B cell (primary cell): ENCODE measurements around the gene DAW1. TPM values are rescaled to one million over a fixed set of nuclear protein-coding genes. Genes with fewer than 3 reads are reported as not detected.

Experiments used
- ATAC-seq: fragments of 200-7000 bp; cut with Tn5 transposase; one replicate; pipeline ENCODE4 v1.10.0; 2021; ENCODE audit warnings: low read depth, mild to moderate bottlenecking, moderate number of reproducible peaks, moderate library complexity
- CTCF ChIA-PET: fragments of 350-600 bp; sonication (Branson Sonifier 250); formaldehyde crosslinking; loops from one replicate; lab custom pipeline; 2021; ENCODE audit warnings: antibody characterized with exemption, inconsistent platforms; lab: Charles Lee
- POLR2A ChIA-PET: fragments of 350-600 bp; sonication (Branson Sonifier 250); formaldehyde crosslinking; loops from one replicate; lab custom pipeline; 2021; ENCODE audit warnings: antibody characterized with exemption; lab: Charles Lee
- DNase-seq: peaks from one replicate; pipeline ENCODE4 v3.0.0; 2013
- H2AFZ ChIP-seq: 2 replicates; pipeline ENCODE4 v1.6.1; 2012; ENCODE audit warnings: mild to moderate bottlenecking, low read depth, low read length; ENCODE audit not compliant: insufficient read depth, poor library complexity, severe bottlenecking
- H3K27ac ChIP-seq, 2 donors: 1 replicate in 1 of 2; 2 replicates in 1 of 2; pipeline ENCODE4 v1.5.1; 2012 to 2013; ENCODE audit warnings: low read length in 2 of 2, mild to moderate bottlenecking in 2 of 2, moderate library complexity in 1 of 2
- H3K27me3 ChIP-seq, 4 experiments: fragments of 200-600 bp in 1 of 4; sonication (generic) in 1 of 4; replicated peaks in 1 of 4; 1 replicate in 2 of 4; 2 replicates in 2 of 4; pipeline versions ENCODE4 v1.6.1 to v1.7.0; 2013 to 2016; ENCODE audit warnings: low read length in 3 of 4, mild to moderate bottlenecking in 2 of 4, mixed read lengths in 1 of 4, moderate library complexity in 1 of 4; ENCODE audit not compliant: insufficient read depth in 4 of 4, control insufficient read depth in 3 of 4; ENCODE audit errors: control extremely low read depth in 1 of 4
- H3K36me3 ChIP-seq, 2 experiments: replicated peaks in 1 of 2; 1 replicate in 1 of 2; 2 replicates in 1 of 2; pipeline versions ENCODE4 v1.6.1 to v1.7.1; 2013; ENCODE audit warnings: low read length in 1 of 2; ENCODE audit not compliant: insufficient read depth in 2 of 2, control insufficient read depth in 1 of 2; ENCODE audit errors: control extremely low read depth in 1 of 2, extremely low read depth in 1 of 2
- H3K4me1 ChIP-seq, 2 donors: fragments of 200-600 bp in 1 of 2; sonication (generic) in 1 of 2; 1 replicate in 1 of 2; 2 replicates in 1 of 2; pipeline versions ENCODE4 v1.5.1 to v1.6.1; 2013 to 2017; ENCODE audit warnings: low read length in 2 of 2; ENCODE audit not compliant: control insufficient read depth in 2 of 2, insufficient read depth in 2 of 2
- H3K4me2 ChIP-seq: replicated peaks from 2 replicates; pipeline ENCODE3; 2012; ENCODE audit warnings: mild to moderate bottlenecking, low read depth, low read length; ENCODE audit not compliant: poor library complexity, severe bottlenecking
- H3K4me3 ChIP-seq, 5 experiments: fragments of 200-600 bp in 1 of 5; sonication (generic) in 1 of 5; 1 replicate in 3 of 5; 2 replicates in 2 of 5; pipeline versions ENCODE4 v1.5.1 to v1.7.0; 2011 to 2016; ENCODE audit warnings: low read length in 4 of 5, mild to moderate bottlenecking in 4 of 5, low read depth in 2 of 5, control low read depth in 1 of 5, moderate library complexity in 1 of 5; ENCODE audit not compliant: insufficient read depth in 1 of 5; ENCODE audit errors: control extremely low read depth in 1 of 5, extremely low read depth in 1 of 5
- H3K79me2 ChIP-seq: fragments of 200-600 bp; sonication (generic); one replicate; pipeline ENCODE4 v1.6.0; 2016; ENCODE audit warnings: low read length; ENCODE audit not compliant: control insufficient read depth, insufficient read depth
- H3K9ac ChIP-seq: fragments of 200-600 bp; sonication (generic); 2 replicates; pipeline ENCODE4 v1.6.1; 2017; ENCODE audit warnings: mild to moderate bottlenecking, low read length, moderate library complexity
- H3K9me3 ChIP-seq, 3 donors: one replicate each; pipeline versions ENCODE4 v1.6.1 to v1.7.1; 2013; ENCODE audit warnings: low read length in 2 of 3; ENCODE audit not compliant: control insufficient read depth in 2 of 3, insufficient read depth in 1 of 3; ENCODE audit errors: control extremely low read depth in 1 of 3
- H4K20me1 ChIP-seq: 2 replicates; pipeline ENCODE4 v1.6.0; 2012; ENCODE audit warnings: mild to moderate bottlenecking, low read length; ENCODE audit not compliant: insufficient read depth, control insufficient read depth, poor library complexity, severe bottlenecking
- H3K27ac Mint-ChIP-seq: one replicate; pipeline ENCODE4 v1.8.0; 2021; ENCODE audit warnings: mixed read lengths
- H3K27me3 Mint-ChIP-seq: one replicate; pipeline ENCODE4 v1.8.0; 2021; ENCODE audit warnings: mixed read lengths
- H3K4me1 Mint-ChIP-seq: one replicate; pipeline ENCODE4 v1.8.0; 2021; ENCODE audit warnings: mixed read lengths
- H3K4me3 Mint-ChIP-seq: one replicate; pipeline ENCODE4 v1.8.0; 2021; ENCODE audit warnings: mixed read lengths
- H3K9me3 Mint-ChIP-seq: one replicate; pipeline ENCODE4 v1.8.0; 2022; ENCODE audit warnings: mixed read lengths; ENCODE audit not compliant: insufficient read depth
- EZH2 ChIP-seq: IDR thresholded peaks from 2 replicates; pipeline ENCODE4 v1.6.1; 2012; ENCODE audit warnings: borderline replicate concordance, low read depth, mild to moderate bottlenecking, moderate library complexity, low read length; ENCODE audit not compliant: insufficient read depth, poor library complexity, severe bottlenecking
- WGBS: methylation state at CpG from one replicate; pipeline ENCODE4 v1.1.5; 2013; ENCODE audit warnings: missing lambda C conversion rate; ENCODE audit not compliant: insufficient coverage; 5-methylcytosine and 5-hydroxymethylcytosine counted together
- intact Hi-C: fragments of 100-400 bp; cut with micrococcal nuclease; formaldehyde crosslinking; loops from one replicate; pipeline ENCODE4 v1.10.0; 2022
- polyA plus RNA-seq: library from polyadenylated mRNA; depleted of rRNA; stranded (reverse); fragments of >200 nt; gene quantifications from 2 replicates; pipeline ENCODE4 v1.2.3, GENCODE V29; 2012
- total RNA-seq, 2 donors: library from RNA; stranded (reverse); fragments of 120-200 nt in 1 of 2; gene quantifications; 1 replicate in 1 of 2; 2 replicates in 1 of 2; pipeline versions ENCODE4 v1.2.3 to v1.2.4, GENCODE V29; 2013 to 2022
- TF ChIP-seq, protein P1 (sequence below): fragments of 200-600 bp; IDR thresholded peaks from one replicate; pipeline ENCODE4 v1.8.0; 2022; ENCODE audit warnings: antibody characterized with exemption, mild to moderate bottlenecking

DAW1 gene
- total and polyA plus RNA-seq, 2 donors (not counting 1 experiment from before 2014, with no cell fraction given): not detected

DNA sequence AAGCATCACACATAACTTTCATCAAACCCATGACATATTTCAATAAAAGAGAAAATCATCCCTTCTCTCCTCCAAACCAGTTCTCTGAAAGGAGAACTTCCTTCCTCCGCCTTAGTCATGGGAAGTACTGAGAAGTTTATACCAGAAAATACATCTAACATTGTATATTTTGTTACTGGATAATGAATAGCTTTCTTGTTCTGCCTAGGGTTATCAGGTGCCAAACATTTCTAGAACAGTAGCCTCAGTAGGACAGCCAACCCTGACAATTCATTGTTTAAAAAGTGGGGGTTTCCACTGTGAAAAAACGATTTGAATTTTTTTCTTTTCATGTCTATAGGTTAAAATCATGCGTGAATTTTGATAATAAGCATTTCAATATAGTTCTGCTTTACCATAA, 16.0 kb upstream of the DAW1 start:
- Mint-ChIP-seq H3K4me1 (no peaks in the 10 kb centered on the region), H3K27me3 (peaks cover 21% of the 10 kb centered on the region), H3K9me3 (no peaks in the 10 kb centered on the region), H3K27ac (no peak overlapping the region), H3K4me3 (no peak overlapping the region)
- H3K4me1 ChIP-seq: no peaks in the 10 kb centered on the region
- H3K27me3 ChIP-seq: no peaks in the 10 kb centered on the region
- ATAC-seq: no peak
- no peak overlapping the region for H3K4me3 ChIP-seq
- no peak overlapping the region for H2AFZ ChIP-seq
- no peaks in the 10 kb centered on the region for H3K79me2 ChIP-seq
- TF ChIP-seq EZH2: no peak
- TF ChIP-seq, protein P1, sequence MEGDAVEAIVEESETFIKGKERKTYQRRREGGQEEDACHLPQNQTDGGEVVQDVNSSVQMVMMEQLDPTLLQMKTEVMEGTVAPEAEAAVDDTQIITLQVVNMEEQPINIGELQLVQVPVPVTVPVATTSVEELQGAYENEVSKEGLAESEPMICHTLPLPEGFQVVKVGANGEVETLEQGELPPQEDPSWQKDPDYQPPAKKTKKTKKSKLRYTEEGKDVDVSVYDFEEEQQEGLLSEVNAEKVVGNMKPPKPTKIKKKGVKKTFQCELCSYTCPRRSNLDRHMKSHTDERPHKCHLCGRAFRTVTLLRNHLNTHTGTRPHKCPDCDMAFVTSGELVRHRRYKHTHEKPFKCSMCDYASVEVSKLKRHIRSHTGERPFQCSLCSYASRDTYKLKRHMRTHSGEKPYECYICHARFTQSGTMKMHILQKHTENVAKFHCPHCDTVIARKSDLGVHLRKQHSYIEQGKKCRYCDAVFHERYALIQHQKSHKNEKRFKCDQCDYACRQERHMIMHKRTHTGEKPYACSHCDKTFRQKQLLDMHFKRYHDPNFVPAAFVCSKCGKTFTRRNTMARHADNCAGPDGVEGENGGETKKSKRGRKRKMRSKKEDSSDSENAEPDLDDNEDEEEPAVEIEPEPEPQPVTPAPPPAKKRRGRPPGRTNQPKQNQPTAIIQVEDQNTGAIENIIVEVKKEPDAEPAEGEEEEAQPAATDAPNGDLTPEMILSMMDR: no peak
- WGBS: no CpG with 5 or more reads among the region's 3 CpGs
- no peaks in the 10 kb centered on the region for H3K36me3 ChIP-seq
- no peak overlapping the region for H3K9ac ChIP-seq
- DNase-seq: no peak
- H4K20me1 ChIP-seq: no peaks in the 10 kb centered on the region
- CTCF ChIA-PET: no interaction called here
- H3K27ac ChIP-seq: no peak overlapping the region
- H3K9me3 ChIP-seq: no peaks in the 10 kb centered on the region
- intact Hi-C loops: no loop called here
- no peak overlapping the region for H3K4me2 ChIP-seq
- POLR2A ChIA-PET: no interaction called here

DNA sequence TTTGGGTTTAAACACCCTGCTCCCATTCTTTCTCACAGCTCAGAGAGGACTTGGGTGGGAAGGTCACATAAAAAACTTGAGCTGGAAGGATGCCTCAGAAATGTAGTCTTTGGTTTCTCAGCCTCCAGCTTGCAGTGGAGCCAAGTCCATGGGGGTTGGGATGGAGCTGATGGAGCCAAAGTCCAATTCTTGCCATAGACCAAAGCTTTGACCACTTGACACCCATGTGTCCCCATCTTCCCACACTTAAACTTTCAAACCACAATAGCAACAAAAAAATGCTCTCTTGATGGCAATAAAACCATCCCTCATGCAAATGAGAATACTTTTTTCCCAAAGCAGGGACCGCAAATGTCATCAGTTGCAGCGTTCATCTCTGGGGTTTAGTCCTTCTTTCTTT, 14.7 kb upstream of the DAW1 start:
- H3K4me1 Mint-ChIP-seq: no peaks in the 10 kb centered on the region
- Histone ChIP-seq H2AFZ (no peak overlapping the region), H3K9ac (no peak overlapping the region), H3K27ac (no peak overlapping the region), H3K27me3 (no peaks in the 10 kb centered on the region), H4K20me1 (no peaks in the 10 kb centered on the region), H3K79me2 (no peaks in the 10 kb centered on the region), H3K4me2 (no peak overlapping the region), H3K9me3 (no peaks in the 10 kb centered on the region), H3K4me1 (no peaks in the 10 kb centered on the region), H3K4me3 (no peak overlapping the region), H3K36me3 (no peaks in the 10 kb centered on the region)
- intact Hi-C loops: no loop called here
- POLR2A ChIA-PET: no interaction called here
- peaks cover 16% of the 10 kb centered on the region for H3K27me3 Mint-ChIP-seq
- DNase-seq (no peak), ATAC-seq (no peak)
- H3K27ac Mint-ChIP-seq: no peak overlapping the region
- no peaks in the 10 kb centered on the region for H3K9me3 Mint-ChIP-seq
- no CpG with 5 or more reads among the region's 2 CpGs for WGBS
- TF ChIP-seq EZH2: no peak
- TF ChIP-seq, protein P1: no peak
- no peak overlapping the region for H3K4me3 Mint-ChIP-seq
- CTCF ChIA-PET: no interaction called here
